ENCODE data around the gene SECTM1.

- no peak for TF ChIP-seq REST (IDR thresholded peaks at IDR 0.05; ENCODE audit: insufficient read depth in 1 of 2, low read depth in 2 of 2, low read length in 2 of 2)
- no peak for TF ChIP-seq POLR2AphosphoS5 (IDR thresholded peaks at IDR 0.05; ENCODE audit: low read depth, low read length)
- no peak for TF ChIP-seq TAF1 (IDR thresholded peaks at IDR 0.05; ENCODE audit: borderline replicate concordance, insufficient read depth, low read length)
- TF ChIP-seq SIN3A (IDR thresholded peaks at IDR 0.05; ENCODE audit: borderline replicate concordance, insufficient read depth, low read length) = no peak
- TF ChIP-seq FOXP2 (optimal IDR thresholded peaks at IDR 0.05; ENCODE audit: borderline replicate concordance, extremely low read depth, extremely low read length, insufficient read depth) = no peak
Measured at GRCh38 chr17:82281076-82281475, 52.5 kb downstream of the SECTM1 start.

All from PFSK-1 (cell line).